SK-N-SH (cell line): Measurements from ENCODE around the gene NAA40. TPM values are rescaled to one million over a fixed set of nuclear protein-coding genes. Genes with fewer than 3 reads are reported as not detected.
A peak's percentile ranks its signal among the peaks of the same experiment; 100 is the strongest.

Experiments
- CTCF ChIA-PET: fragments of 300-600, 350-600 bp; formaldehyde crosslinking; extraction: SDS; loops from one replicate; lab custom pipeline; 2021; lab: Yijun Ruan, JAX
- POLR2A ChIA-PET: fragments of 350-600 bp; sonication (Branson Sonifier 250); formaldehyde crosslinking; extraction: SDS; loops from one replicate; lab custom pipeline; 2020; ENCODE audit warnings: antibody characterized with exemption, inconsistent platforms; lab: Yijun Ruan, JAX
- DNase-seq: peaks from one replicate; pipeline ENCODE4 v3.0.0; 2012
- H2AFZ ChIP-seq: fragments of 200-600 bp; sonication (generic); 2 replicates; pipeline ENCODE4 v1.8.1; 2016; ENCODE audit warnings: antibody characterized with exemption, mild to moderate bottlenecking, low read depth
- H3F3A ChIP-seq: fragments of 200-600 bp; sonication (generic); replicated peaks from 2 replicates; pipeline ENCODE3; 2016; ENCODE audit warnings: antibody characterized with exemption, mild to moderate bottlenecking; ENCODE audit not compliant: insufficient read depth
- H3K27ac ChIP-seq, 2 experiments: fragments of 200-500 bp in 1 of 2; fragments of 200-600 bp in 1 of 2; sonication (Bioruptor generic) in 1 of 2; sonication (generic), shearing (Covaris generic) in 1 of 2; 2 replicates each; pipeline versions ENCODE4 v1.5.1 to v1.6.1; 2014 to 2016; ENCODE audit warnings: low read depth in 2 of 2, inconsistent platforms in 1 of 2, low read length in 1 of 2, mild to moderate bottlenecking in 1 of 2, mixed read lengths in 1 of 2
- H3K27me3 ChIP-seq: fragments of 200-600 bp; sonication (generic), shearing (Covaris generic); 2 replicates; pipeline ENCODE4 v1.6.1; 2016; ENCODE audit warnings: mixed run types; ENCODE audit not compliant: insufficient read depth
- H3K36me3 ChIP-seq, 2 experiments: fragments of 200-500 bp in 1 of 2; fragments of 200-600 bp in 1 of 2; sonication (Bioruptor generic) in 1 of 2; sonication (generic) in 1 of 2; replicated peaks in 1 of 2; 2 replicates each; pipeline versions ENCODE3 to v1.5.1; 2014 to 2016; ENCODE audit warnings: low read length in 1 of 2, mild to moderate bottlenecking in 1 of 2; ENCODE audit not compliant: insufficient read depth in 2 of 2, control insufficient read depth in 1 of 2
- H3K4me1 ChIP-seq, 2 experiments: fragments of 200-500 bp in 1 of 2; fragments of 200-600 bp in 1 of 2; sonication (Bioruptor generic) in 1 of 2; sonication (generic), shearing (Covaris generic) in 1 of 2; 2 replicates each; pipeline versions ENCODE4 v1.5.1 to v1.6.1; 2014 to 2016; ENCODE audit warnings: low read depth in 1 of 2, low read length in 1 of 2, mixed run types in 1 of 2; ENCODE audit not compliant: insufficient read depth in 2 of 2, control insufficient read depth in 1 of 2
- H3K4me2 ChIP-seq: fragments of 200-600 bp; sonication (generic), shearing (Covaris generic); 2 replicates; pipeline ENCODE4 v1.6.1; 2017; ENCODE audit warnings: mixed run types
- H3K4me3 ChIP-seq, 2 experiments: fragments of 200-500 bp in 1 of 2; fragments of 200-600 bp in 1 of 2; sonication (Bioruptor generic) in 1 of 2; sonication (generic), shearing (Covaris generic) in 1 of 2; 2 replicates each; pipeline versions ENCODE4 v1.5.1 to v1.8.1; 2014 to 2016; ENCODE audit warnings: low read depth in 2 of 2, inconsistent platforms in 1 of 2, low read length in 1 of 2, mild to moderate bottlenecking in 1 of 2, mixed read lengths in 1 of 2, moderate library complexity in 1 of 2
- H3K79me2 ChIP-seq: fragments of 200-600 bp; sonication (generic); 2 replicates; pipeline ENCODE4 v1.8.1; 2017; ENCODE audit warnings: mild to moderate bottlenecking; ENCODE audit not compliant: insufficient read depth
- H3K9ac ChIP-seq: fragments of 200-600 bp; sonication (generic); 2 replicates; pipeline ENCODE4 v1.6.1; 2017; ENCODE audit warnings: mixed run types
- H3K9me2 ChIP-seq: fragments of 200-600 bp; sonication (generic); 2 replicates; pipeline ENCODE4 v1.6.1; 2017; ENCODE audit warnings: mixed run types
- H3K9me3 ChIP-seq: fragments of 200-600 bp; sonication (generic); 2 replicates; pipeline ENCODE4 v1.6.1; 2017; ENCODE audit warnings: mixed run types, mild to moderate bottlenecking, moderate library complexity
- H4K20me1 ChIP-seq: fragments of 200-600 bp; sonication (generic); 2 replicates; pipeline ENCODE4 v1.6.1; 2017; ENCODE audit warnings: mild to moderate bottlenecking, mixed run types; ENCODE audit not compliant: insufficient read depth
- CHD2 ChIP-seq: fragments of 150-350 bp; IDR thresholded peaks from 2 replicates; pipeline ENCODE4 v1.6.1; 2018; ENCODE audit warnings: low read length; ENCODE audit not compliant: partially characterized antibody
- FOXJ3 ChIP-seq: sonication (generic); formaldehyde crosslinking; IDR thresholded peaks from 2 replicates; pipeline ENCODE4 v1.5.1; 2020; ENCODE audit warnings: mild to moderate bottlenecking, missing genetic modification reagents
- FOXM1 ChIP-seq: IDR thresholded peaks from 2 replicates; pipeline ENCODE4 v1.4.0; 2012; ENCODE audit warnings: low read depth, mild to moderate bottlenecking
- GATA2 ChIP-seq: sonication (generic); formaldehyde crosslinking; IDR thresholded peaks from 2 replicates; pipeline ENCODE4 v1.5.0; 2020; ENCODE audit warnings: mild to moderate bottlenecking, missing genetic modification reagents
- NFIC ChIP-seq: IDR thresholded peaks from 2 replicates; pipeline ENCODE4 v1.4.0; 2012; ENCODE audit warnings: borderline replicate concordance
- REST ChIP-seq: IDR thresholded peaks from 2 replicates; pipeline ENCODE4 v1.6.1; 2012; ENCODE audit warnings: mild to moderate bottlenecking, low read depth, low read length, moderate library complexity
- SIN3A ChIP-seq: IDR thresholded peaks from 2 replicates; pipeline ENCODE4 v1.6.1; 2012; ENCODE audit warnings: low read depth, mild to moderate bottlenecking, low read length, moderate library complexity, borderline replicate concordance
- SMC3 ChIP-seq: IDR thresholded peaks from 2 replicates; pipeline ENCODE4 v1.6.1; 2012; ENCODE audit warnings: low read depth, low read length, improper control_type of control experiment
- TEAD4 ChIP-seq: IDR thresholded peaks from 2 replicates; pipeline ENCODE4 v1.4.0; 2012; ENCODE audit warnings: mild to moderate bottlenecking, borderline replicate concordance; ENCODE audit not compliant: insufficient read depth
- ZBTB33 ChIP-seq: IDR thresholded peaks from 2 replicates; pipeline ENCODE4 v1.4.0; 2012; ENCODE audit warnings: low read depth, borderline replicate concordance
- WGBS: methylation state at CpG from one replicate; pipeline ENCODE4 v1.1.6; 2017; ENCODE audit warnings: low lambda C conversion rate; 5-methylcytosine and 5-hydroxymethylcytosine counted together
- polyA plus RNA-seq, 3 experiments: library from polyadenylated mRNA; depleted of rRNA; stranded (reverse); fragments of >200 nt; gene quantifications; 2 replicates each; pipeline ENCODE4 v1.2.3, GENCODE V29; 2012

NAA40 gene
- polyA plus RNA-seq, 1 of the 3 experiments (the other 2 are of a cell fraction) = 33.0 TPM

DNA sequence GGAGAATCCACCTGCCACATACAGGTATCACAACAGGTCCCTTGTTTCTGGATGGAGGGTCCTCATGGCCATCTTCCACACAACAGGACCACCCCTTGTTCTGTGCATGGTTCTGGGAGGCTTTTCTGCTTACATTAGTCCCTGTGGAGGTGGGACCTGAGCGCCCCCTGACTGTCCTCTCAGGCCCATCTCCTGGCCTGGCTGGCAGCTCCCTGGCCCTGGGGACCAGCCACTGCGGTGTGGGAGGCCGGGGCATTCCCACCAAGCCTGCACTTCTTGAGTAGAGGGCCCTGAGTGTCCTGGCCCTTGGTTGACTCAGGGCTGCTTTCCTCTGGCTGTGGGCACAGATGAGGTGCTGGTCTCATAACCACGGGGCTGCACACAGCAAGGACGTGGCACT, 40.6 kb downstream of the NAA40 start:
- peaks cover 5% of the 10 kb centered on the region for H3F3A ChIP-seq
- TF ChIP-seq GATA2 (CRISPR knock-in tag) (no peak), REST (no peak), FOXM1 (no peak), SIN3A (no peak), SMC3 (no peak), ZBTB33 (no peak), NFIC (no peak), CHD2 (no peak)
- no peaks in the 10 kb centered on the region for H3K27me3 ChIP-seq
- WGBS = 94% methylated on average over 3 of the region's 5 CpGs
- no peak for DNase-seq
- no peaks in the 10 kb centered on the region for H3K9me3 ChIP-seq
- H3K36me3 ChIP-seq = peaks cover 0 to 6% of the 10 kb centered on the region in 2 experiments
- H3K4me3 ChIP-seq = no peak overlapping the region
- H3K9ac ChIP-seq = no peak overlapping the region
- no peak overlapping the region for H3K4me2 ChIP-seq
- POLR2A ChIA-PET = interaction anchor here (0.7 kb wide), 1 partner anchor 36 kb away, joined by 6 read pairs; no protein-coding TSS in a partner anchor
- no peak overlapping the region for H3K27ac ChIP-seq
- peaks cover 11 to 15% of the 10 kb centered on the region in 2 experiments; a peak in 2 of 4 replicates for H3K4me1 ChIP-seq
- peaks cover 12% of the 10 kb centered on the region for H4K20me1 ChIP-seq
- CTCF ChIA-PET = no interaction called here
- peaks cover 85% of the 10 kb centered on the region for H3K79me2 ChIP-seq
- H3K9me2 ChIP-seq = no peaks in the 10 kb centered on the region
- H2AFZ ChIP-seq = no peak overlapping the region

DNA sequence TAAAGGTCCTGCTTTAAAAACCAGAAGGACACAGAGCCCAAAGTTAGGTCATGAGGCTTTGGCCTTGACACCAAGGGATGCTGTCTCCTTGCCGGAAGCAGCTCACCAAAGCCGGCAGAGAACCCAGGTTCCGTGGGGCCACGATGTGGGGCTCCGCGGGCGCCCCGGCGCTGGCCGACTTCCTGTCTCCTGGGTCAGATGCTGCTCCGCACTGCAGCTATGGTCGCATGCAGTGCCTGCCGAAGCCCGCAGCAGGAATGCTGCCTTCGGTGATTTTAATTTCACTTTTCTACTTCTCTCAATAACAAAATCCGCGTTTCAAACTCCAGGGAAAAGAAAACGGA, 47.0 kb downstream of the NAA40 start:
- Histone ChIP-seq H3K9ac (peak overlapping the region; percentile 92), H4K20me1 (peaks cover 11% of the 10 kb centered on the region), H3K27ac (peak overlapping the region; percentile 81 to 93), H3K79me2 (peaks cover 62% of the 10 kb centered on the region), H3F3A (peaks cover 11% of the 10 kb centered on the region), H3K9me2 (no peaks in the 10 kb centered on the region), H3K4me1 (peaks cover 7 to 17% of the 10 kb centered on the region in 2 experiments), H3K4me3 (peak overlapping the region; percentile 79 to 93), H2AFZ (peak overlapping the region; percentile 94), H3K9me3 (no peaks in the 10 kb centered on the region), H3K27me3 (no peaks in the 10 kb centered on the region), H3K36me3 (peaks cover 9 to 13% of the 10 kb centered on the region in 2 experiments), H3K4me2 (peak overlapping the region; percentile 93)
- ChIA-PET POLR2A (interaction anchor here (0.6 kb wide), 1 partner anchor 9 kb away, joined by 3 read pairs; no protein-coding TSS in a partner anchor), CTCF (interaction anchor here (0.7 to 0.9 kb wide), 3 partner anchors 31 to 160 kb away, joined by 3 to 4 read pairs (median 3); no protein-coding TSS in a partner anchor)
- DNase-seq = peak; percentile 60
- TF ChIP-seq TEAD4 (no peak), FOXJ3 (CRISPR knock-in tag) (no peak)
- 5% methylated on average over 18 of the region's 18 CpGs for WGBS
